Pancreas (tissue), 10 donors: Measurements from ENCODE around the gene CCDC127. TPM values are rescaled to one million over a fixed set of nuclear protein-coding genes. Genes with fewer than 3 reads are reported as not detected.
"Not testable (repeated sequence)": the region's sequence is repeated elsewhere in the genome, so short reads cannot be mapped to it uniquely, and the experiment has no call there.

Source experiments
- ATAC-seq, 4 donors: fragments of 200-7000 bp; cut with Tn5 transposase; one replicate each; pipeline versions ENCODE4 v1.8.0 to v1.9.1; 2020; ENCODE audit warnings: mild to moderate bottlenecking in 4 of 4, moderate library complexity in 4 of 4
- DNase-seq, 6 donors: peaks; one replicate each; pipeline ENCODE4 v3.0.0-alpha.2; 2020
- FAIRE-seq: peaks from 2 replicates; lab custom pipeline; 2012; peaks lifted over from hg19 to GRCh38; lab: Jason Lieb, UNC
- H3K27ac ChIP-seq, 4 donors: fragments of 200-600 bp; sonication (generic); 1 replicate in 3 of 4; 2 replicates in 1 of 4; pipeline versions ENCODE4 v1.5.0 to v1.8.0; 2020
- H3K27me3 ChIP-seq, 4 donors: fragments of 200-600 bp; one replicate each; pipeline ENCODE4 v1.8.0; 2021
- H3K36me3 ChIP-seq, 3 donors: fragments of 200-600 bp; sonication (generic) in 1 of 3; one replicate each; pipeline versions ENCODE4 v1.5.0 to v1.8.0; 2020 to 2021
- H3K4me1 ChIP-seq, 3 donors: fragments of 200-600 bp; one replicate each; pipeline ENCODE4 v1.8.0; 2021
- H3K4me3 ChIP-seq, 4 donors: fragments of 200-600 bp; sonication (generic) in 2 of 4; one replicate each; pipeline versions ENCODE4 v1.5.0 to v1.8.0; 2020 to 2021
- H3K9me3 ChIP-seq, 4 donors: fragments of 200-600 bp; one replicate each; pipeline ENCODE4 v1.8.0; 2021
- CTCF ChIP-seq, 4 donors: fragments of 200-600 bp; sonication (generic) in 3 of 4; IDR thresholded peaks; one replicate each; pipeline versions ENCODE4 v1.5.0 to v1.8.0; 2021; ENCODE audit warnings: antibody characterized with exemption in 4 of 4
- WGBS, 2 donors: extraction: QIAGEN DNeasy Blood & Tissue Kit; methylation state at CpG; one replicate each; pipeline ENCODE4 v1.1.7; 2013; 5-methylcytosine and 5-hydroxymethylcytosine counted together
- intact Hi-C, 3 donors: fragments of 100-400 bp; cut with DNase I; formaldehyde crosslinking; loops; one replicate each; pipeline versions ENCODE4 v1.11.1 to v1.14.2; 2022
- polyA plus RNA-seq, 2 donors: library from polyadenylated mRNA; stranded (reverse); fragments of 200-250 nt; gene quantifications; one replicate each; pipeline ENCODE4 v1.2.3, GENCODE V29; 2013
- total RNA-seq, 6 donors: library from RNA; stranded (reverse); fragmentation: NEBNext Ultra II Directional in 4 of 6; extraction: Animal tissue kit (Norgen Biotek cat#: 25700) in 4 of 6; gene quantifications; one replicate each; pipeline versions ENCODE4 v1.2.1 to v1.2.4, GENCODE V29; 2021 to 2023
- donor health status: healthy with polysubstance abuse.
- donor health status: DM: no; HTN: no; CAD: no; lungs with moderate emphysema.
- donor health status: DM: no; HTN: no; CAD: no.
- donor health status: control.
- donor health status: control.
- donor health status: Bipolar disorder and iron deficiency.
- donor health status: DM: yes; HTN: yes; CAD: no.
- donor health status: DM: no; HTN: no; CAD: no.
- donor health status: DM: no; HTN: no; CAD: no.
- donor health status: DM: yes; HTN: yes; CAD: no.

CCDC127 gene
- total RNA-seq (1 to 10 TPM; 1.5 to 3.9 (median 2.2) TPM), polyA plus RNA-seq (1 to 10 TPM; 1.2 to 1.6 TPM)

GRCh38 chr5:217494-218456 lies at the start of gene CCDC127, which contains the start of gene SDHA:
Gene CCDC127 (minus strand): TSS chr5:218153. CDS start chr5:216849, 1,304 bp downstream.
Gene SDHA (plus strand): TSS chr5:218320. CDS start chr5:218356, 36 bp downstream.
- peak within 1 kb of the TSS; percentile 70 to 88 (median 80) for H3K27ac ChIP-seq
- H3K4me3 ChIP-seq = peak within 1 kb of the TSS; percentile 98 to 99 (median 98)
- H3K36me3 ChIP-seq, H3K9me3 ChIP-seq, intact Hi-C loops, H3K4me1 ChIP-seq, FAIRE-seq, H3K27me3 ChIP-seq: not testable (repeated sequence)
- WGBS, 2 donors = 1% methylated on average over 74 to 75 of the region's 75 CpGs
- DNase-seq (peak; percentile 94 to 100 (median 98)), ATAC-seq (peak; percentile 90 to 97 (median 96))

GRCh38 chr5:267716-268115 lies 49.8 kb upstream of the CCDC127 start:
- ATAC-seq (no peak), DNase-seq (no peak), FAIRE-seq (no peak)
- Histone ChIP-seq H3K27me3 (no peaks in the 10 kb centered on the region), H3K9me3 (no peaks in the 10 kb centered on the region), H3K4me1 (no peaks in the 10 kb centered on the region), H3K36me3 (no peaks in the 10 kb centered on the region), H3K4me3 (no peak overlapping the region), H3K27ac (no peak overlapping the region)
- TF ChIP-seq CTCF (IDR thresholded peaks at IDR 0.05) = no peak
- intact Hi-C loops = no loop called here
- WGBS, 2 donors = 95 to 96% methylated on average over 1 of the region's 1 CpG

GRCh38 chr5:266311-267026 lies 48.5 kb upstream of the CCDC127 start:
- H3K27ac ChIP-seq, FAIRE-seq, H3K4me1 ChIP-seq, H3K4me3 ChIP-seq, ATAC-seq, intact Hi-C loops, H3K9me3 ChIP-seq, H3K36me3 ChIP-seq, H3K27me3 ChIP-seq, DNase-seq: not testable (repeated sequence)
- WGBS, 2 donors = 79 to 94% methylated on average over 19 of the region's 19 CpGs

GRCh38 chr5:264338-264737 lies 46.4 kb upstream of the CCDC127 start:
- H3K36me3 ChIP-seq = no peaks in the 10 kb centered on the region
- FAIRE-seq (no peak), ATAC-seq (no peak), DNase-seq (no peak)
- H3K4me3 ChIP-seq = no peak overlapping the region
- H3K9me3 ChIP-seq = no peaks in the 10 kb centered on the region
- WGBS, 2 donors = 86 to 93% methylated on average over 10 of the region's 10 CpGs
- TF ChIP-seq CTCF (IDR thresholded peaks at IDR 0.05) = no peak
- intact Hi-C loops = no loop called here
- H3K27ac ChIP-seq = no peak overlapping the region
- no peaks in the 10 kb centered on the region for H3K27me3 ChIP-seq
- no peaks in the 10 kb centered on the region for H3K4me1 ChIP-seq

GRCh38 chr5:263275-263974 lies 45.5 kb upstream of the CCDC127 start:
- H3K27ac ChIP-seq, H3K4me3 ChIP-seq, intact Hi-C loops, H3K27me3 ChIP-seq, H3K4me1 ChIP-seq, H3K9me3 ChIP-seq, DNase-seq, FAIRE-seq, H3K36me3 ChIP-seq: not testable (repeated sequence)
- peak in 3 of 4 donors; percentile 24 to 79 (median 69) for ATAC-seq
- WGBS, 2 donors = 80 to 89% methylated on average over 9 of the region's 9 CpGs

GRCh38 chr5:257148-257547 lies 39.2 kb upstream of the CCDC127 start:
- intact Hi-C loops = no loop called here
- DNase-seq (no peak), ATAC-seq (peak in 1 of 4 donors; percentile 79), FAIRE-seq (no peak)
- no peak overlapping the region for H3K4me3 ChIP-seq
- H3K27ac ChIP-seq = no peak overlapping the region
- no peaks in the 10 kb centered on the region for H3K27me3 ChIP-seq
- TF ChIP-seq CTCF (IDR thresholded peaks at IDR 0.05) = no peak
- H3K4me1 ChIP-seq = no peaks in the 10 kb centered on the region
- 83 to 94% methylated on average over 13 of the region's 13 CpGs for WGBS, 2 donors
- peaks cover 0 to 26% (median 0%) of the 10 kb centered on the region in 3 donors for H3K36me3 ChIP-seq
- no peaks in the 10 kb centered on the region for H3K9me3 ChIP-seq

- intact Hi-C loops, DNase-seq, H3K27me3 ChIP-seq, FAIRE-seq, H3K27ac ChIP-seq, H3K4me1 ChIP-seq, H3K4me3 ChIP-seq, H3K9me3 ChIP-seq: not testable (repeated sequence)
- WGBS, 2 donors = 67 to 85% methylated on average over 8 of the region's 8 CpGs
- H3K36me3 ChIP-seq = peaks cover 0 to 26% (median 0%) of the 10 kb centered on the region in 3 donors
- peak in 1 of 4 donors; percentile 77 for ATAC-seq
These were observed 38.4 kb upstream of the CCDC127 start for GRCh38 chr5:256347-256746.

- not testable (repeated sequence) for H3K27ac ChIP-seq, ATAC-seq
These were observed 37.2 kb upstream of the CCDC127 start for GRCh38 chr5:255116-255515.

More at GRCh38 chr5:255116-255515, 37.2 kb upstream of the CCDC127 start:
- H3K4me1 ChIP-seq, H3K27me3 ChIP-seq, H3K4me3 ChIP-seq, DNase-seq, FAIRE-seq, H3K9me3 ChIP-seq, intact Hi-C loops: not testable (repeated sequence)
- 92 to 95% methylated on average over 7 of the region's 7 CpGs for WGBS, 2 donors
- peaks cover 0 to 26% (median 0%) of the 10 kb centered on the region in 3 donors for H3K36me3 ChIP-seq
